22Rv1 (cell line): ENCODE results near the gene SNX10.

Experiments
- H3K27ac ChIP-seq: fragments of 450-650 bp; 2 replicates; pipeline ENCODE4 v1.5.1; 2017
- ZFX ChIP-seq: fragments of 450-650 bp; IDR thresholded peaks from 2 replicates; pipeline ENCODE4 v1.6.1; 2017; ENCODE audit warnings: antibody characterized with exemption, borderline replicate concordance
- TF ChIP-seq, protein P1 (sequence below): fragments of 450-650 bp; IDR thresholded peaks from 2 replicates; pipeline ENCODE4 v1.5.1; 2017; ENCODE audit warnings: mild to moderate bottlenecking

SNX10 gene

DNA sequence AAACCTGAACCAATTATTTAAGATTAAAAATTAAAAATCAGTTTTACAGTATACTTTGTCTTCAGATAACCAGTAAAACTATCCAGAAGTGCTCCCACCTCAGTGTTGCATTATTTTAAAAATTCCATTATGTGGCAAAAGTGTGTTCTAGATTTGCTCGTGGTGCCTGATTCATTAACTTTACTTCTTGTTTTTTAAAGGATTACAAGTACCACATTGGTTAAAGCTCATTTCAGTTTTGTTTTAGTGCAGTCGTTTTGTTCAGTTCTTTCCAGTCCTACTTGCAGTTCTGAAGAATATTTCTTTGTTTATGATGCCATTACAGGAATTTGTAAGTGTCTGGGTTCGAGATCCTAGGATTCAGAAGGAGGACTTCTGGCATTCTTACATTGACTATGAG, 69.0 kb downstream of the SNX10 start:
- no peak for TF ChIP-seq ZFX
- TF ChIP-seq, protein P1, sequence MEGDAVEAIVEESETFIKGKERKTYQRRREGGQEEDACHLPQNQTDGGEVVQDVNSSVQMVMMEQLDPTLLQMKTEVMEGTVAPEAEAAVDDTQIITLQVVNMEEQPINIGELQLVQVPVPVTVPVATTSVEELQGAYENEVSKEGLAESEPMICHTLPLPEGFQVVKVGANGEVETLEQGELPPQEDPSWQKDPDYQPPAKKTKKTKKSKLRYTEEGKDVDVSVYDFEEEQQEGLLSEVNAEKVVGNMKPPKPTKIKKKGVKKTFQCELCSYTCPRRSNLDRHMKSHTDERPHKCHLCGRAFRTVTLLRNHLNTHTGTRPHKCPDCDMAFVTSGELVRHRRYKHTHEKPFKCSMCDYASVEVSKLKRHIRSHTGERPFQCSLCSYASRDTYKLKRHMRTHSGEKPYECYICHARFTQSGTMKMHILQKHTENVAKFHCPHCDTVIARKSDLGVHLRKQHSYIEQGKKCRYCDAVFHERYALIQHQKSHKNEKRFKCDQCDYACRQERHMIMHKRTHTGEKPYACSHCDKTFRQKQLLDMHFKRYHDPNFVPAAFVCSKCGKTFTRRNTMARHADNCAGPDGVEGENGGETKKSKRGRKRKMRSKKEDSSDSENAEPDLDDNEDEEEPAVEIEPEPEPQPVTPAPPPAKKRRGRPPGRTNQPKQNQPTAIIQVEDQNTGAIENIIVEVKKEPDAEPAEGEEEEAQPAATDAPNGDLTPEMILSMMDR = no peak
- no peak overlapping the region for H3K27ac ChIP-seq

DNA sequence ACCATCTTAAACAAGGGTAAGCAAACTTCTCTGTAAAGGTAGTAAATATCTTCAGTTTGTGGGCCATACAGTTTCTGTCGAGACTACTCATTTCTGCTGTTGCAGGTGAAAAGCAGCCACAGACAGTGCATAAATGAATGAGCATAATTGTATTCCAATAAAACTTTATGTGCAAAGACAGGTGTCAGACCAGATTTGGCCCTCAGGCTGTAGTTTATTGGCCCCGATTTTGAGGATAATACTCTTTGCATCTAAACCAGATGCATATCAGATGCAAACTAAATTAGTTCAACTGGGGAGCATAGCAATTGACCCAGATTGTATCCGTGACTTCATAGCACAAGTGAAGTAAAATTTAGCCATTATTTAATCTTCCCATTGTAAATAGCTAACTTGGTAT, 70.0 kb downstream of the SNX10 start:
- no peak overlapping the region for H3K27ac ChIP-seq
- TF ChIP-seq, protein P1 = no peak
- TF ChIP-seq ZFX = no peak

DNA sequence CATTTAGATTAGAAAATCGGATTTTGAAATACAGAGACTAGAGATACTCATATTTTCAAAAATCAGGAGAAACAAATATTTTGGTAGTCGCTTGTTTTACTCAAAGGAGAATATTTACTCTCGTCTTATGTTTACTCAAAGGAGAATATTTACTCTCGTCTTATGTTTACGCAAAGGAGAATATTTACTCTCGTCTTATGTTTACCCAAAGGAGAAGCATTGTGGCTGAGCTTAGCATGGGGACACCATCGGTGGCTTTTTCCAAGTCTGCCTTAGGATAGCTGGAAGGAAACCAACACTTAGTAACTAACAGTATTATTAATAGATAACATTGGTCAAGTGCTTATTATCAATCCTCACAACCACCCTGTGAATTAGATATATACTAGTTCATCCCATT, 71.8 kb downstream of the SNX10 start:
- TF ChIP-seq, protein P1 = 0 out of 2 replicates have a peak, but pooled peaks have one; percentile 9
- TF ChIP-seq ZFX = no peak
- H3K27ac ChIP-seq = peak overlapping the region; percentile 79

DNA sequence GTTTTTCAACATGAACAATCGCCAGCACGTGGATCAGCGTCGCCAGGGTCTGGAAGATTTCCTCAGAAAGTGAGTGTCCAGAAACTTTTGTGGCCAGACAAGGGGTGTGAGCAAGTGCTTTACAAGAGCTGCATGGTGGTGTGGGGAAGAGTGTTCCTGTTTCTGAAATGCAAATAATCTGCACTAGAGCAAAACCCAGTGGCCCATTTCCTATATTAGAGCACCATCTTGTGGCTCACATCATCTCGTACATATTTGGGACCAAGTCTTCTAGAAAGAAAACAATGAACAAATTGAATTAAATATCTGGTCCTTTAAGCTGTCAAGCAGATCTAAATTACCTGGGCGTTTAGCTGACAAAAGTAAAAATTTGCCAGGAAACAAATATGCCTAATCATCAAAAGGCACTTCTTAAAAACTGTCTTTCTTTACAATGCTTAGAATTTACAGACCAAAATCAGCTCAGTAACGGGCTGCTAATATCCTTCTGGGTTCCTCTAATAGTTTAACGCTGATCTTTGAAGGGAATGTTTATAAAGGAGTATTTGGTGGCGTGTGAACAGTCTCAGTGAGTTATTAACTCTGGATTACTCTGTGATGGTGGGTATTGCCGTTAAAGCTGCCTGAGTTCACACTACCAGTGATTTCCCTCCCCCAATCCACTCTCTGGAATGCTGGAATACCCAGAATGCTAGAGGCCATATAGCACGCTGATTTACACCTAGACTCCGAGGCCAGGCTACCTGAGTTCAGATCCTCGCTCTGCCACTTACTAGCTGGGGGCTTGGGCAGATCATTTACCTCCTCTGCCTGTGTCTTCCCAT, 73.6 kb downstream of the SNX10 start:
- peak overlapping the region; percentile 79 for H3K27ac ChIP-seq
- TF ChIP-seq ZFX = no peak
- TF ChIP-seq, protein P1 = peak; percentile 85

DNA sequence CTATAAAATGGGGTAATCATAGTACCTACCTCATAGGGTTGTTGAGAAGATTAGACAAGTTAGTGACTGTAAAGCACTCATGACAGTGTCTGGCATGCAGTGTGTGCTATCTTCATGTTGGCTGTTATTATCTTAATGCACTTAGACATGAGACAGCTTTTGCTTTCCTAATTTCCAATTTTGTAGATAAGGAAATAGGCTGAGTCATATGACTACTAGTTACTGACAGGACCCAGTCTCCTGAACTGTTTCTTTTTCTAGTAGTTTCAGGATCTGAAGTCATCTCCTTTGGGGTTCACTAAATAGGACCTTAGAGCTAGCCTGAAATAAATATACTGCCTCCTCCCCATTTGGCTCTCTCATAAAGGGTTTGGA, 74.2 kb downstream of the SNX10 start:
- no peak overlapping the region for H3K27ac ChIP-seq
- TF ChIP-seq, protein P1 = no peak
- TF ChIP-seq ZFX = no peak

DNA sequence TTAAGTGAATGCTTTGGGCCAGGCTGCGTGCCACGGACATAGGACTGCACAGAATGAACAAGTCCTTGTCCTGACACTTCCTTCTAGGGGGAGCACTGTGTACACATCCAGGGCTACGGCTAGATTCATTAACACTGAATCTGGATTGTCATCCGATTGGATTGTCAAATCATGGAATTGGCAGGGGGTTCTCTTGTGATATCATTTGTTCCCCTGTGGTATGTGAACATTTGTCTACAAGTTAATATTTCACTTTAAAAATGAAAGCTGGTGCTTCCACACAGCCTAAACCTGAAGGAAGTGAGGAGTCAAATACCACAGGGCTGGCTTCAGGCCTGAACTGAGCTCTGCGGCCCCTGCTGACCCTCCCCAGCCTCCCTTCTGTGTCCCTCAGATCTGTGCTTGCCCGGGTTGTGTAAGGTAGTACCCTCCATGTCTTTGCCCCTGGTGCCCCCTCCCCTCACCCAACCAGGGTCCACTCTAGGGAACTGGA, 75.6 kb downstream of the SNX10 start:
- TF ChIP-seq, protein P1 = no peak
- TF ChIP-seq ZFX = no peak
- H3K27ac ChIP-seq = no peak overlapping the region

DNA sequence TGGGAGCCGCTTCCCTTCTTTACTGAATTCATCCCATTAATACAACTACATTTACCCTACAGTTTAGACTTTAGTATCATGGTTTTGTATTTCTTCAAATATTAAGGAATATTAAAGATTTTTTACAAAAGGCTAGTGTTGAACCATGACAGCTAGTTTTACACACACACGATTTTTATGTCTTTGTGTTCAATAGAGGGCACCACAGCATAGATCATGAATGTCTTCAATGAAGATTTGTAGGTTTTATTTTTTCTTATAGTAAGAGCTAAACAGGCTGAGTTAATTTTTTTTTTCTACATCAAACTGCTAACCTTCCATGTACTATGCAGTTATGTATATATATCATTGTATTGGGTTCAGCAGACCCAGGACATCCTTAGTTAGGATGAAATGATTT, 76.9 kb downstream of the SNX10 start:
- TF ChIP-seq ZFX = no peak
- TF ChIP-seq, protein P1 = 0 out of 2 replicates have a peak, but pooled peaks have one; percentile 4
- H3K27ac ChIP-seq = no peak overlapping the region
